Panc1 (cell line): Measurements from ENCODE around the gene MRPL20. TPM values are rescaled to one million over a fixed set of nuclear protein-coding genes. Genes with fewer than 3 reads are reported as not detected.

Source experiments
- ATAC-seq: fragments of 200-7000 bp; cut with Tn5 transposase; 2 replicates; pipeline ENCODE4 v1.9.1; 2020; ENCODE audit warnings: mild to moderate bottlenecking, moderate library complexity
- BruUV-seq: library from RNA; stranded (reverse); fragments of 400-500 nt; replicated peaks from 2 replicates; lab custom pipeline; 2021; lab: Mats Ljungman, UMichigan
- CTCF ChIA-PET: fragments of 300-600 bp; sonication (Branson Sonifier 250); formaldehyde crosslinking; loops from one replicate; lab custom pipeline; 2022; ENCODE audit warnings: antibody characterized with exemption; lab: Charles Lee
- POLR2A ChIA-PET: fragments of 300-600 bp; sonication (Branson Sonifier 250); formaldehyde crosslinking; loops from one replicate; lab custom pipeline; 2022; ENCODE audit warnings: antibody characterized with exemption; lab: Charles Lee
- DNase-seq: peaks from one replicate; pipeline ENCODE4 v3.0.0-alpha.2; 2010; ENCODE audit warnings: low read depth, low spot score
- H3K27ac ChIP-seq: 2 replicates; pipeline ENCODE4 v1.5.1; 2011; ENCODE audit warnings: mild to moderate bottlenecking, low read length, inconsistent platforms
- H3K27me3 ChIP-seq: fragments of 200-500 bp; sonication (Bioruptor generic); 2 replicates; pipeline ENCODE4 v1.6.0; 2014; ENCODE audit warnings: low read length, inconsistent platforms; ENCODE audit not compliant: control insufficient read depth, insufficient read depth
- H3K36me3 ChIP-seq: fragments of 200-500 bp; sonication (Bioruptor generic); 2 replicates; pipeline ENCODE4 v1.5.1; 2014; ENCODE audit warnings: inconsistent platforms, mild to moderate bottlenecking, low read length, moderate library complexity; ENCODE audit not compliant: control insufficient read depth, insufficient read depth
- H3K4me1 ChIP-seq: 2 replicates; pipeline ENCODE4 v1.5.1; 2011; ENCODE audit warnings: inconsistent platforms, mild to moderate bottlenecking, low read length, moderate library complexity; ENCODE audit not compliant: control insufficient read depth, insufficient read depth
- H3K4me3 ChIP-seq, 2 experiments: 2 replicates each; pipeline ENCODE4 v1.5.1; 2011 to 2012; ENCODE audit warnings: low read depth in 2 of 2, low read length in 2 of 2, mild to moderate bottlenecking in 2 of 2, inconsistent platforms in 1 of 2, moderate library complexity in 1 of 2
- H3K9me3 ChIP-seq: fragments of 200-500 bp; sonication (Bioruptor generic); 2 replicates; pipeline ENCODE4 v1.5.1; 2014; ENCODE audit warnings: low read depth, mild to moderate bottlenecking, inconsistent platforms, low read length, moderate library complexity; ENCODE audit not compliant: control insufficient read depth, insufficient read depth
- CTCF ChIP-seq: fragments of 450-650 bp; IDR thresholded peaks from 2 replicates; pipeline ENCODE4 v1.5.1; 2017; ENCODE audit warnings: mild to moderate bottlenecking
- POLR2AphosphoS5 ChIP-seq: IDR thresholded peaks from 2 replicates; pipeline ENCODE4 v1.6.1; 2012; ENCODE audit warnings: mild to moderate bottlenecking, low read depth, low read length, moderate library complexity
- SIN3A ChIP-seq: IDR thresholded peaks from 2 replicates; pipeline ENCODE4 v1.6.1; 2012; ENCODE audit warnings: low read depth, mild to moderate bottlenecking, low read length, moderate library complexity, borderline replicate concordance; ENCODE audit not compliant: insufficient read depth
- TCF7L2 ChIP-seq: IDR thresholded peaks from 2 replicates; pipeline ENCODE4 v1.6.1; 2011; ENCODE audit warnings: mild to moderate bottlenecking, low read depth, low read length, inconsistent platforms
- in situ Hi-C: cut with HindIII; loops from 2 replicates; pipeline ENCODE4 v1.10.0; 2016; ENCODE audit warnings: low sequenced_read_pairs, low pct_unique_long_range_greater_than_20kb
- intact Hi-C: fragments of 100-400 bp; cut with micrococcal nuclease; formaldehyde crosslinking; loops from one replicate; pipeline ENCODE4 v1.10.0; 2022; ENCODE audit not compliant: unreplicated experiment
- total RNA-seq: library from RNA; stranded (reverse); gene quantifications from one replicate; pipeline ENCODE4 v1.2.1, GENCODE V29; 2021; ENCODE audit not compliant: unreplicated experiment
- TF ChIP-seq, protein P1 (sequence below), 2 experiments: IDR thresholded peaks; 2 replicates each; pipeline ENCODE4 v1.6.1; 2011 to 2012; ENCODE audit warnings: low read depth in 2 of 2, control low read depth in 1 of 2, low read length in 1 of 2, mild to moderate bottlenecking in 1 of 2, moderate library complexity in 1 of 2; ENCODE audit not compliant: insufficient read depth in 1 of 2

Gene MRPL20
- total RNA-seq, 1 experiment from 2014 or later: 196 TPM

- ChIA-PET CTCF (interaction anchor here (0.6 kb wide), 1 partner anchor 84 kb away, joined by 5 read pairs; no protein-coding TSS in a partner anchor), POLR2A (interaction anchor here (1.5 kb wide), 1 partner anchor 10 kb away, joined by 7 read pairs; no protein-coding TSS in a partner anchor)
- DNase-seq: no peak
- intact Hi-C loops: no loop called here
- Histone ChIP-seq H3K9me3 (no peaks in the 10 kb centered on the region), H3K27ac (peak overlapping the region; percentile 70), H3K27me3 (no peaks in the 10 kb centered on the region), H3K4me3 (no peak overlapping the region), H3K4me1 (peaks cover 22% of the 10 kb centered on the region), H3K36me3 (no peaks in the 10 kb centered on the region)
- TF ChIP-seq, protein P1, sequence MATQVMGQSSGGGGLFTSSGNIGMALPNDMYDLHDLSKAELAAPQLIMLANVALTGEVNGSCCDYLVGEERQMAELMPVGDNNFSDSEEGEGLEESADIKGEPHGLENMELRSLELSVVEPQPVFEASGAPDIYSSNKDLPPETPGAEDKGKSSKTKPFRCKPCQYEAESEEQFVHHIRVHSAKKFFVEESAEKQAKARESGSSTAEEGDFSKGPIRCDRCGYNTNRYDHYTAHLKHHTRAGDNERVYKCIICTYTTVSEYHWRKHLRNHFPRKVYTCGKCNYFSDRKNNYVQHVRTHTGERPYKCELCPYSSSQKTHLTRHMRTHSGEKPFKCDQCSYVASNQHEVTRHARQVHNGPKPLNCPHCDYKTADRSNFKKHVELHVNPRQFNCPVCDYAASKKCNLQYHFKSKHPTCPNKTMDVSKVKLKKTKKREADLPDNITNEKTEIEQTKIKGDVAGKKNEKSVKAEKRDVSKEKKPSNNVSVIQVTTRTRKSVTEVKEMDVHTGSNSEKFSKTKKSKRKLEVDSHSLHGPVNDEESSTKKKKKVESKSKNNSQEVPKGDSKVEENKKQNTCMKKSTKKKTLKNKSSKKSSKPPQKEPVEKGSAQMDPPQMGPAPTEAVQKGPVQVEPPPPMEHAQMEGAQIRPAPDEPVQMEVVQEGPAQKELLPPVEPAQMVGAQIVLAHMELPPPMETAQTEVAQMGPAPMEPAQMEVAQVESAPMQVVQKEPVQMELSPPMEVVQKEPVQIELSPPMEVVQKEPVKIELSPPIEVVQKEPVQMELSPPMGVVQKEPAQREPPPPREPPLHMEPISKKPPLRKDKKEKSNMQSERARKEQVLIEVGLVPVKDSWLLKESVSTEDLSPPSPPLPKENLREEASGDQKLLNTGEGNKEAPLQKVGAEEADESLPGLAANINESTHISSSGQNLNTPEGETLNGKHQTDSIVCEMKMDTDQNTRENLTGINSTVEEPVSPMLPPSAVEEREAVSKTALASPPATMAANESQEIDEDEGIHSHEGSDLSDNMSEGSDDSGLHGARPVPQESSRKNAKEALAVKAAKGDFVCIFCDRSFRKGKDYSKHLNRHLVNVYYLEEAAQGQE (IDR thresholded peaks at IDR 0.05; ENCODE audit: insufficient read depth in 1 of 2, low read depth in 2 of 2, low read length in 1 of 2): no peak
- TF ChIP-seq CTCF (no peak), SIN3A (no peak), POLR2AphosphoS5 (no peak), TCF7L2 (no peak)
- in situ Hi-C loops: no loop called here
- ATAC-seq: no peak
- BruUV-seq: no TSS peak
Observed at GRCh38 chr1:1420654-1421141, 13.6 kb upstream of the MRPL20 start.

- CTCF ChIA-PET: interaction anchor here (0.6 kb wide), 1 partner anchor 84 kb away, joined by 5 read pairs; no protein-coding TSS in a partner anchor
- in situ Hi-C loops (no loop called here), intact Hi-C loops (no loop called here)
- H3K36me3 ChIP-seq: no peaks in the 10 kb centered on the region
- no peak overlapping the region for H3K27ac ChIP-seq
- H3K4me3 ChIP-seq: no peak overlapping the region
- TF ChIP-seq SIN3A (no peak), POLR2AphosphoS5 (no peak), CTCF (no peak; the same call in 1 of the 2 replicates), TCF7L2 (no peak)
- TF ChIP-seq, protein P1 (IDR thresholded peaks at IDR 0.05; ENCODE audit: insufficient read depth in 1 of 2, low read depth in 2 of 2, low read length in 1 of 2): no peak
- H3K9me3 ChIP-seq: no peaks in the 10 kb centered on the region
- ATAC-seq (peak; percentile 62), DNase-seq (no peak)
- POLR2A ChIA-PET: interaction anchor here (0.7 to 1.5 kb wide), 2 partner anchors 11 to 50 kb away, joined by 7 read pairs; no protein-coding TSS in a partner anchor
- peaks cover 22% of the 10 kb centered on the region for H3K4me1 ChIP-seq
- no TSS peak for BruUV-seq
- H3K27me3 ChIP-seq: no peaks in the 10 kb centered on the region
Observed at GRCh38 chr1:1419813-1420653, 12.9 kb upstream of the MRPL20 start.
